Measurements from ENCODE around the gene SYPL2. TPM values are rescaled to one million over a fixed set of nuclear protein-coding genes. Genes with fewer than 3 reads are reported as not detected.

The SYPL2 gene
- polyA plus RNA-seq, 2 of the 4 experiments (the other 2 are of a cell fraction) = 0.04 to 0.05 TPM

- POLR2A ChIA-PET = no interaction called here
These were observed 18.7 kb downstream of the SYPL2 start for GRCh38 chr1:109485001-109485400.

DNA sequence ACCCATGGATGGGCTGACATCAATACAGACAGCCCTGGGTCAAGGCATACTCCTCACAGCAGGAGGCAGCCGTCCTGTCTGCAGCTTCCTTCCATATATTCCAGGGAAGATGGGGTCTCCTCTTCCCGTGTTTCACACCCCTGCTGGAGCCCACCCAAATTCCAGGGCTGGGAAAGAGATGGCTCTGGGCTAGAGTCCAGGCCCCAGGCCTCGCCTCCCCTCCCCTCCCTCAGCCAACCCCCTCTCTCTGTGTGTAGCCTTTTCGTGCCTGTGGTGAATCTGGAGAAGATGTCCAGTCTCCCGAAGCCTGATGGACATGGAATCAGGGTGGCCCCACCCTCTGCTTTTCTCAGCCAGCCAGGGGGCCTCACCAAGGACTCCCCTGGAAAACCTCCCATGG is 20.9 kb downstream of the SYPL2 start:
- Histone ChIP-seq H3K4me3 (no peak overlapping the region), H3K4me2 (no peak overlapping the region), H3K4me1 (peaks cover 6% of the 10 kb centered on the region; the same call in 2 of the 3 replicates), H3K27ac (no peak overlapping the region), H3K9me3 (no peaks in the 10 kb centered on the region)
- no peak for ATAC-seq
- WGBS (ENCODE audit: missing lambda C conversion rate) = 76% methylated on average over 4 of the region's 5 CpGs
- TF ChIP-seq FOXS1 (CRISPR knock-in tag; IDR thresholded peaks at IDR 0.05) (no peak), ZFP36 (IDR thresholded peaks at IDR 0.05; ENCODE audit: borderline replicate concordance, partially characterized antibody) (no peak), KDM5A (IDR thresholded peaks at IDR 0.05) (no peak), RNF2 (IDR thresholded peaks at IDR 0.05; ENCODE audit: borderline replicate concordance, low read depth) (no peak), MAZ (IDR thresholded peaks at IDR 0.05; ENCODE audit: borderline replicate concordance, low read depth, low read length) (no peak), EP300 (IDR thresholded peaks at IDR 0.05) (no peak), BHLHE40 (IDR thresholded peaks at IDR 0.05; ENCODE audit: low read depth, low read length) (no peak), FOSB (CRISPR knock-in tag; IDR thresholded peaks at IDR 0.05) (no peak), PBX3 (IDR thresholded peaks at IDR 0.05) (no peak)
- TF ChIP-seq, protein P1, sequence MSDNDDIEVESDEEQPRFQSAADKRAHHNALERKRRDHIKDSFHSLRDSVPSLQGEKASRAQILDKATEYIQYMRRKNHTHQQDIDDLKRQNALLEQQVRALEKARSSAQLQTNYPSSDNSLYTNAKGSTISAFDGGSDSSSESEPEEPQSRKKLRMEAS (IDR thresholded peaks at IDR 0.05) = no peak
- TF ChIP-seq, protein P2, sequence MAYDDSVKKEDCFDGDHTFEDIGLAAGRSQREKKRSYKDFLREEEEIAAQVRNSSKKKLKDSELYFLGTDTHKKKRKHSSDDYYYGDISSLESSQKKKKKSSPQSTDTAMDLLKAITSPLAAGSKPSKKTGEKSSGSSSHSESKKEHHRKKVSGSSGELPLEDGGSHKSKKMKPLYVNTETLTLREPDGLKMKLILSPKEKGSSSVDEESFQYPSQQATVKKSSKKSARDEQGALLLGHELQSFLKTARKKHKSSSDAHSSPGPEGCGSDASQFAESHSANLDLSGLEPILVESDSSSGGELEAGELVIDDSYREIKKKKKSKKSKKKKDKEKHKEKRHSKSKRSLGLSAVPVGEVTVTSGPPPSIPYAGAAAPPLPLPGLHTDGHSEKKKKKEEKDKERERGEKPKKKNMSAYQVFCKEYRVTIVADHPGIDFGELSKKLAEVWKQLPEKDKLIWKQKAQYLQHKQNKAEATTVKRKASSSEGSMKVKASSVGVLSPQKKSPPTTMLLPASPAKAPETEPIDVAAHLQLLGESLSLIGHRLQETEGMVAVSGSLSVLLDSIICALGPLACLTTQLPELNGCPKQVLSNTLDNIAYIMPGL (CRISPR knock-in tag; IDR thresholded peaks at IDR 0.05; ENCODE audit: borderline replicate concordance) = no peak
- no peak for FAIRE-seq
- ChIA-PET CTCF (interaction anchor here (4.0 to 23.6 kb wide), 3 partner anchors 11 to 45 kb away, joined by 30 to 749 read pairs (median 33); partner anchors contain the start of gene GPR61), POLR2A (no interaction called here)
- no peak for DNase-seq (ENCODE audit: low read depth in 1 of 2, low spot score in 1 of 2)

More at GRCh38 chr1:109485001-109485400, 18.7 kb downstream of the SYPL2 start:
- no peak for DNase-seq (ENCODE audit: low read depth in 1 of 2, low spot score in 1 of 2)
- peaks cover 6% of the 10 kb centered on the region; the same call in 2 of the 3 replicates for H3K4me1 ChIP-seq
- no peaks in the 10 kb centered on the region for H3K9me3 ChIP-seq
- peak overlapping the region in 1 of 2 experiments; percentile 99; a peak in 2 of 6 replicates for H3K27ac ChIP-seq
- WGBS (ENCODE audit: missing lambda C conversion rate) = 23% methylated on average over 3 of the region's 3 CpGs
- CTCF ChIA-PET = interaction anchor here (0.8 to 23.6 kb wide), 7 partner anchors 9 to 47 kb away, joined by 3 to 749 read pairs (median 4); partner anchors contain the start of genes CYB561D1 and GPR61
- H3K4me3 ChIP-seq = no peak overlapping the region
- H3K4me2 ChIP-seq = peak overlapping the region; percentile 91
- FAIRE-seq = no peak
- TF ChIP-seq PHF8 (IDR thresholded peaks at IDR 0.05; ENCODE audit: borderline replicate concordance, low read depth) (no peak), TFCP2L1 (CRISPR knock-in tag; IDR thresholded peaks at IDR 0.05) (no peak), HOXB5 (CRISPR knock-in tag; IDR thresholded peaks at IDR 0.05) (no peak), RAD21 (conservative IDR thresholded peaks at IDR 0.05 in 1 of 2, IDR thresholded peaks at IDR 0.05 in 1 of 2) (no peak), MAZ (IDR thresholded peaks at IDR 0.05; ENCODE audit: borderline replicate concordance, low read depth, low read length) (no peak), SREBF2 (IDR thresholded peaks at IDR 0.05) (no peak)
- TF ChIP-seq, protein P2 (CRISPR knock-in tag; IDR thresholded peaks at IDR 0.05; ENCODE audit: borderline replicate concordance) = no peak
- TF ChIP-seq, protein P3, sequence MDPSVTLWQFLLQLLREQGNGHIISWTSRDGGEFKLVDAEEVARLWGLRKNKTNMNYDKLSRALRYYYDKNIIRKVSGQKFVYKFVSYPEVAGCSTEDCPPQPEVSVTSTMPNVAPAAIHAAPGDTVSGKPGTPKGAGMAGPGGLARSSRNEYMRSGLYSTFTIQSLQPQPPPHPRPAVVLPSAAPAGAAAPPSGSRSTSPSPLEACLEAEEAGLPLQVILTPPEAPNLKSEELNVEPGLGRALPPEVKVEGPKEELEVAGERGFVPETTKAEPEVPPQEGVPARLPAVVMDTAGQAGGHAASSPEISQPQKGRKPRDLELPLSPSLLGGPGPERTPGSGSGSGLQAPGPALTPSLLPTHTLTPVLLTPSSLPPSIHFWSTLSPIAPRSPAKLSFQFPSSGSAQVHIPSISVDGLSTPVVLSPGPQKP (IDR thresholded peaks at IDR 0.05; ENCODE audit: low read depth, low read length) = no peak
- ATAC-seq = no peak
